Measurements from ENCODE around the gene NFASC. TPM values are rescaled to one million over a fixed set of nuclear protein-coding genes. Genes with fewer than 3 reads are reported as not detected.

Gene NFASC
- total and polyA plus RNA-seq, 9 of the 15 experiments (the other 6 are each of a cell fraction or from before 2014, with no cell fraction given) = 0.03 to 0.16 (median 0.06) TPM; not detected in 6

DNA sequence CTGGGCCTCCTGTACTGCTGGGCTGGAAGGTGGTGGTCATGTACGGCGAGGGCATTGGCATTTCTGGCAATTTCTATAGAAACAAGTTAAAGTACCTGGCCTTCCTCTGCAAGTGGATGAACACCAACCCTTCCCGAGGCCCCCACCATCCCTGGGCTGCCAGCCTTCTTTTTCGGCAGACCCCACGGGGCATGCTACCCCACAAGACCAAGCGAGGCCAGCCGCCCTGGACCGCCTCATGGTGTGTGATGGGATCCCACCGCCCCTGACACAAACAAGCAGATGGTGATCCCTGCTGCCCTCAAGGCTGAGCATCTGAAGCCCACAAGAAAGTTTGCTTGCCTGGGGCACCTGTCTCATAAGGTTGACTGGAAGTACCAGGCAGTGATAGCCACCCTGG lies 76.0 kb downstream of the NFASC start (continued):
- TF ChIP-seq GATA2 (CRISPR knock-in tag; IDR thresholded peaks at IDR 0.05) (no peak), PCBP1 (IDR thresholded peaks at IDR 0.05; ENCODE audit: low read depth, low read length, poor library complexity, severe bottlenecking) (no peak), TSC22D4 (tag; IDR thresholded peaks at IDR 0.05) (no peak)

GRCh38 chr1:204947338-204947737 lies 76.7 kb downstream of the NFASC start:
- Histone ChIP-seq H4K20me1 (replicated peaks; ENCODE audit: control insufficient read depth, insufficient read depth, low read length) (peaks cover 5% of the 10 kb centered on the region; the same call in 1 of the 2 replicates), H3K79me2 (ENCODE audit: control insufficient read depth, insufficient read depth, low read length) (no peaks in the 10 kb centered on the region), H3K27ac (ENCODE audit: extremely low read depth, low read depth, low read length) (no peak overlapping the region), H3K4me1 (replicated peaks in 1 of 2; ENCODE audit: control insufficient read depth in 2 of 2, insufficient read depth in 2 of 2, low read length in 2 of 2) (no peaks in the 10 kb centered on the region), H3K9me3 (replicated peaks; ENCODE audit: control insufficient read depth, insufficient read depth, low read depth, low read length) (no peaks in the 10 kb centered on the region), H3K4me2 (ENCODE audit: insufficient read depth, low read length) (no peak overlapping the region), H3K36me3 (ENCODE audit: control insufficient read depth, insufficient read depth, low read length) (no peaks in the 10 kb centered on the region), H3K9ac (ENCODE audit: insufficient read depth in 1 of 2, low read depth in 2 of 2, low read length in 2 of 2) (no peak overlapping the region), H3K9me1 (ENCODE audit: control insufficient read depth, insufficient read depth, low read length) (no peaks in the 10 kb centered on the region), H2AFZ (ENCODE audit: low read depth, low read length) (no peak overlapping the region), H3K4me3 (no peak overlapping the region), H3K27me3 (ENCODE audit: control insufficient read depth in 2 of 2, insufficient read depth in 2 of 2, low read length in 2 of 2) (peaks cover 19 to 69% of the 10 kb centered on the region in 2 experiments; a peak in 3 of 5 replicates)
- DNase-seq (ENCODE audit: extremely low read depth in 1 of 4, low spot score in 3 of 4) (no peak), ATAC-seq (no peak), FAIRE-seq (no peak)
- BruUV-seq (replicated peaks) = no TSS peak
- intact Hi-C loops (cut with micrococcal nuclease) = loop anchor here (10.0 kb wide), 1 partner anchor 383 kb away; no protein-coding TSS in a partner anchor
- 3% methylated on average over 7 of the region's 8 CpGs for WGBS (ENCODE audit: insufficient coverage, low coverage, missing lambda C conversion rate)
- in situ Hi-C loops (cut with MboI) = no loop called here
- POLR2A ChIA-PET = no interaction called here
- CTCF ChIA-PET (ENCODE audit: low intra/inter-chr PET ratio) = no interaction called here
- TF ChIP-seq BRD9 (IDR thresholded peaks at IDR 0.05; ENCODE audit: low read depth, partially characterized antibody) (no peak), CBX8 (IDR thresholded peaks at IDR 0.05; ENCODE audit: borderline replicate concordance, extremely low read depth, low read depth, low read length, poor library complexity, severe bottlenecking) (no peak), MCM3 (IDR thresholded peaks at IDR 0.05) (no peak), ZBTB8A (IDR thresholded peaks at IDR 0.05; ENCODE audit: partially characterized antibody) (no peak), TCF3 (CRISPR knock-in tag; IDR thresholded peaks at IDR 0.05) (no peak), HIVEP1 (CRISPR knock-in tag; IDR thresholded peaks at IDR 0.05) (no peak), ATF4 (CRISPR knock-in tag; IDR thresholded peaks at IDR 0.05) (no peak), RCOR1 (IDR thresholded peaks at IDR 0.05; ENCODE audit: borderline replicate concordance in 1 of 2, low read depth in 2 of 2, low read length in 2 of 2) (no peak), FOS (IDR thresholded peaks at IDR 0.05; ENCODE audit: extremely low read depth, insufficient read length) (no peak), NFE2L1 (tag; IDR thresholded peaks at IDR 0.05; ENCODE audit: borderline replicate concordance, low read depth) (no peak), BRF2 (IDR thresholded peaks at IDR 0.05; ENCODE audit: borderline replicate concordance, insufficient read depth, insufficient read length) (no peak), NKRF (IDR thresholded peaks at IDR 0.05; ENCODE audit: borderline replicate concordance) (no peak), ZNF695 (CRISPR knock-in tag; IDR thresholded peaks at IDR 0.05) (no peak), PHB (CRISPR knock-in tag; IDR thresholded peaks at IDR 0.05) (no peak), OTX1 (CRISPR knock-in tag; IDR thresholded peaks at IDR 0.05) (no peak), KHSRP (IDR thresholded peaks at IDR 0.05) (no peak), CC2D1A (IDR thresholded peaks at IDR 0.05) (no peak)

All from K562 (cell line).